ENCODE measurements around the gene CAVIN2.

- TF ChIP-seq POLR2A (IDR thresholded peaks at IDR 0.05; ENCODE audit: low read length) (no peak), GATA3 (IDR thresholded peaks at IDR 0.05; ENCODE audit: borderline replicate concordance) (no peak), NFE2L2 (conservative IDR thresholded peaks at IDR 0.05; ENCODE audit: low read length) (no peak), TP53 (CRISPR knock-in tag; IDR thresholded peaks at IDR 0.05) (no peak), RCOR1 (IDR thresholded peaks at IDR 0.05; ENCODE audit: low read depth, low read length) (no peak), CTCF (IDR thresholded peaks at IDR 0.05) (no peak), CEBPB (IDR thresholded peaks at IDR 0.05) (no peak), CBX2 (IDR thresholded peaks at IDR 0.05; ENCODE audit: borderline replicate concordance, low read depth) (no peak), ZNF302 (CRISPR knock-in tag; IDR thresholded peaks at IDR 0.05) (no peak), ESRRA (IDR thresholded peaks at IDR 0.05; ENCODE audit: borderline replicate concordance, low read length) (no peak), SREBF2 (IDR thresholded peaks at IDR 0.05) (no peak), FOSB (CRISPR knock-in tag; IDR thresholded peaks at IDR 0.05) (no peak)
- TF ChIP-seq, protein P1, sequence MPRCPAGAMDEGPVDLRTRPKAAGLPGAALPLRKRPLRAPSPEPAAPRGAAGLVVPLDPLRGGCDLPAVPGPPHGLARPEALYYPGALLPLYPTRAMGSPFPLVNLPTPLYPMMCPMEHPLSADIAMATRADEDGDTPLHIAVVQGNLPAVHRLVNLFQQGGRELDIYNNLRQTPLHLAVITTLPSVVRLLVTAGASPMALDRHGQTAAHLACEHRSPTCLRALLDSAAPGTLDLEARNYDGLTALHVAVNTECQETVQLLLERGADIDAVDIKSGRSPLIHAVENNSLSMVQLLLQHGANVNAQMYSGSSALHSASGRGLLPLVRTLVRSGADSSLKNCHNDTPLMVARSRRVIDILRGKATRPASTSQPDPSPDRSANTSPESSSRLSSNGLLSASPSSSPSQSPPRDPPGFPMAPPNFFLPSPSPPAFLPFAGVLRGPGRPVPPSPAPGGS (IDR thresholded peaks at IDR 0.05) = no peak
Measured at GRCh38 chr2:191847764-191848163, 876 bp upstream of the CAVIN2 start.
